Colonic mucosa (tissue), 4 donors: Measurements from ENCODE around the gene PCGF2. TPM values are rescaled to one million over a fixed set of nuclear protein-coding genes. Genes with fewer than 3 reads are reported as not detected.

Experiments
- DNase-seq: peaks from one replicate; pipeline ENCODE4 v3.0.0-alpha.2; 2020
- H3K27ac ChIP-seq: fragments of 200-600 bp; one replicate; pipeline ENCODE4 v1.8.0; 2021
- H3K27me3 ChIP-seq: fragments of 200-600 bp; one replicate; pipeline ENCODE4 v1.8.0; 2021
- H3K36me3 ChIP-seq: fragments of 200-600 bp; one replicate; pipeline ENCODE4 v1.8.0; 2021
- H3K4me1 ChIP-seq: fragments of 200-600 bp; one replicate; pipeline ENCODE4 v1.8.0; 2021; ENCODE audit warnings: mild to moderate bottlenecking
- H3K4me3 ChIP-seq: fragments of 200-600 bp; one replicate; pipeline ENCODE4 v1.8.0; 2021
- H3K9ac ChIP-seq, 2 donors: one replicate each; pipeline ENCODE4 v1.7.0; 2013; ENCODE audit warnings: control low read depth in 2 of 2, low read depth in 2 of 2, low read length in 2 of 2
- H3K9me3 ChIP-seq: fragments of 200-600 bp; one replicate; pipeline ENCODE4 v1.8.0; 2021
- intact Hi-C: fragments of 100-400 bp; cut with DNase I; formaldehyde crosslinking; loops from one replicate; pipeline ENCODE4 v1.14.1; 2022
- total RNA-seq, 2 donors: library from RNA; stranded (reverse); fragmentation: NEBNext Ultra II Directional in 1 of 2; extraction: Animal tissue kit (Norgen Biotek cat#: 25700) in 1 of 2; gene quantifications; one replicate each; pipeline ENCODE4 v1.2.1, GENCODE V29; 2021
- TF ChIP-seq, protein P1 (sequence below): fragments of 200-600 bp; IDR thresholded peaks from one replicate; pipeline ENCODE4 v1.8.0; 2022; ENCODE audit warnings: antibody characterized with exemption, mild to moderate bottlenecking
- donor health status: healthy.
- donor health status: DM: no; HTN: no; CAD: no.
- donor health status: DM: no; HTN: no; CAD: no.

PCGF2 gene
- total RNA-seq, 2 donors from 2014 or later = 27.2 to 45.5 TPM

- peak overlapping the region; percentile 90 for H3K27ac ChIP-seq
- H3K27me3 ChIP-seq = no peaks in the 10 kb centered on the region
- no peak overlapping the region for H3K4me3 ChIP-seq
- peak overlapping the region; percentile 26 to 86 for H3K9ac ChIP-seq
- peaks cover 21% of the 10 kb centered on the region for H3K4me1 ChIP-seq
- no peaks in the 10 kb centered on the region for H3K9me3 ChIP-seq
- intact Hi-C loops = no loop called here
- peak; percentile 90 for DNase-seq
- no peaks in the 10 kb centered on the region for H3K36me3 ChIP-seq
- TF ChIP-seq, protein P1, sequence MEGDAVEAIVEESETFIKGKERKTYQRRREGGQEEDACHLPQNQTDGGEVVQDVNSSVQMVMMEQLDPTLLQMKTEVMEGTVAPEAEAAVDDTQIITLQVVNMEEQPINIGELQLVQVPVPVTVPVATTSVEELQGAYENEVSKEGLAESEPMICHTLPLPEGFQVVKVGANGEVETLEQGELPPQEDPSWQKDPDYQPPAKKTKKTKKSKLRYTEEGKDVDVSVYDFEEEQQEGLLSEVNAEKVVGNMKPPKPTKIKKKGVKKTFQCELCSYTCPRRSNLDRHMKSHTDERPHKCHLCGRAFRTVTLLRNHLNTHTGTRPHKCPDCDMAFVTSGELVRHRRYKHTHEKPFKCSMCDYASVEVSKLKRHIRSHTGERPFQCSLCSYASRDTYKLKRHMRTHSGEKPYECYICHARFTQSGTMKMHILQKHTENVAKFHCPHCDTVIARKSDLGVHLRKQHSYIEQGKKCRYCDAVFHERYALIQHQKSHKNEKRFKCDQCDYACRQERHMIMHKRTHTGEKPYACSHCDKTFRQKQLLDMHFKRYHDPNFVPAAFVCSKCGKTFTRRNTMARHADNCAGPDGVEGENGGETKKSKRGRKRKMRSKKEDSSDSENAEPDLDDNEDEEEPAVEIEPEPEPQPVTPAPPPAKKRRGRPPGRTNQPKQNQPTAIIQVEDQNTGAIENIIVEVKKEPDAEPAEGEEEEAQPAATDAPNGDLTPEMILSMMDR = no peak
Observed at GRCh38 chr17:38742411-38743308, 5.5 kb downstream of the PCGF2 start.

DNA sequence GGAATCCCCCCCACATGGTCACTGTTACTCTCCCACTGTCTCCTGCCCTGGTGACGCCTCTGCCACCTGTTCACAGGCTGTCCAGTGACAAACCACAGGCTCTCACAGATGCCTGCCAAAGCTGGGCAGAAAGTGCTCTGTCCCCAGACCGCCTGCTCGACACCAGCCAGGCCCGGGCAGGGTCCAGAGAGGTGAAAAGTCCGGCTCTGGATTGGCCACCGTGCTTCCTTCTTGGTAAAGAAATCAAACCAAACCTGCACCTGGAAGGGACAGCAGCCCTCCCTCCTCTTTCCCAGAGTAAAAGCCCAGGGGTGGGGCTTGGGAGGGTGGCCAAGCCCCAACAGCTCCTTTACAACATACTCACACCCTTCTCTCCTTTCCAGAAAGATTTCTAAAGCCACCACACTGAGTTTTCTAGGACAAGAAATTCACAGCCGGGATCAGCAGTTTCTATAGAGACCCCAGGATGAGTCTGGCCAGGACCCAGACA, 6.2 kb downstream of the PCGF2 start:
- H3K27ac ChIP-seq = peak overlapping the region; percentile 90
- peak overlapping the region; percentile 26 to 86 for H3K9ac ChIP-seq
- intact Hi-C loops = no loop called here
- TF ChIP-seq, protein P1 = no peak
- no peaks in the 10 kb centered on the region for H3K27me3 ChIP-seq
- DNase-seq = peak; percentile 86
- H3K9me3 ChIP-seq = no peaks in the 10 kb centered on the region
- H3K4me3 ChIP-seq = no peak overlapping the region
- H3K4me1 ChIP-seq = peaks cover 21% of the 10 kb centered on the region
- no peaks in the 10 kb centered on the region for H3K36me3 ChIP-seq

- Histone ChIP-seq H3K27me3 (no peaks in the 10 kb centered on the region), H3K4me1 (peaks cover 21% of the 10 kb centered on the region), H3K36me3 (no peaks in the 10 kb centered on the region), H3K4me3 (no peak overlapping the region), H3K9ac (peak overlapping the region; percentile 13 to 86), H3K9me3 (no peaks in the 10 kb centered on the region), H3K27ac (peak overlapping the region; percentile 90)
- DNase-seq = no peak
- TF ChIP-seq, protein P1 = no peak
- intact Hi-C loops = no loop called here
Observed at GRCh38 chr17:38741461-38741860, 6.7 kb downstream of the PCGF2 start.

GRCh38 chr17:38740806-38741205, 7.3 kb downstream of the PCGF2 start:
- peak overlapping the region; percentile 90 for H3K27ac ChIP-seq
- H3K9me3 ChIP-seq = no peaks in the 10 kb centered on the region
- no peaks in the 10 kb centered on the region for H3K27me3 ChIP-seq
- TF ChIP-seq, protein P1 = no peak
- H3K4me1 ChIP-seq = peaks cover 21% of the 10 kb centered on the region
- peak overlapping the region in 1 of 2 donors; percentile 4 for H3K9ac ChIP-seq
- no peaks in the 10 kb centered on the region for H3K36me3 ChIP-seq
- no peak for DNase-seq
- intact Hi-C loops = no loop called here
- H3K4me3 ChIP-seq = no peak overlapping the region

GRCh38 chr17:38740044-38740443, 8.1 kb downstream of the PCGF2 start:
- H3K4me3 ChIP-seq = no peak overlapping the region
- H3K9me3 ChIP-seq = no peaks in the 10 kb centered on the region
- TF ChIP-seq, protein P1 = no peak
- peaks cover 21% of the 10 kb centered on the region for H3K4me1 ChIP-seq
- H3K27ac ChIP-seq = no peak overlapping the region
- intact Hi-C loops = no loop called here
- peak overlapping the region in 1 of 2 donors; percentile 22 for H3K9ac ChIP-seq
- H3K27me3 ChIP-seq = no peaks in the 10 kb centered on the region
- DNase-seq = no peak
- H3K36me3 ChIP-seq = no peaks in the 10 kb centered on the region
